Lower lobe of right lung (tissue), 2 donors: ENCODE measurements around the gene SORCS1. TPM values are rescaled to one million over a fixed set of nuclear protein-coding genes. Genes with fewer than 3 reads are reported as not detected.
A peak's percentile ranks its signal among the peaks of the same experiment; 100 is the strongest.

Experiments used
- ATAC-seq, 2 donors: fragments of 200-7000 bp; cut with Tn5 transposase; one replicate each; pipeline ENCODE4 v1.9.1; 2020 to 2022; ENCODE audit warnings: mild to moderate bottlenecking in 2 of 2, moderate library complexity in 2 of 2
- DNase-seq: peaks from one replicate; pipeline ENCODE4 v3.0.0-alpha.2; 2020
- H3K27ac ChIP-seq: fragments of 200-600 bp; one replicate; pipeline ENCODE4 v1.8.0; 2022
- H3K27me3 ChIP-seq: fragments of 200-600 bp; one replicate; pipeline ENCODE4 v1.8.0; 2022; ENCODE audit warnings: low read depth
- H3K36me3 ChIP-seq: fragments of 200-600 bp; one replicate; pipeline ENCODE4 v1.8.0; 2022; ENCODE audit warnings: mild to moderate bottlenecking
- H3K4me1 ChIP-seq: fragments of 200-600 bp; one replicate; pipeline ENCODE4 v1.8.0; 2022
- H3K4me3 ChIP-seq: fragments of 200-600 bp; one replicate; pipeline ENCODE4 v1.8.0; 2022; ENCODE audit warnings: mild to moderate bottlenecking
- H3K9me3 ChIP-seq: fragments of 200-600 bp; one replicate; pipeline ENCODE4 v1.8.0; 2022
- CTCF ChIP-seq: fragments of 200-600 bp; IDR thresholded peaks from one replicate; pipeline ENCODE4 v1.8.0; 2022; ENCODE audit warnings: antibody characterized with exemption, mild to moderate bottlenecking
- intact Hi-C: fragments of 100-400 bp; cut with DNase I; formaldehyde crosslinking; loops from one replicate; pipeline ENCODE4 v1.11.0; 2022
- total RNA-seq: library from RNA; stranded (reverse); fragmentation: NEBNext Ultra II Directional; extraction: Animal tissue kit (Norgen Biotek cat#: 25700); gene quantifications from one replicate; pipeline ENCODE4 v1.2.1, GENCODE V29; 2021
- donor health status: DM: no; HTN: yes; CAD: no; lungs with severe emphysema.

The SORCS1 gene
- total RNA-seq, 1 donor from 2014 or later, result 0.15 TPM

GRCh38 chr10:106999118-106999707 is 165.3 kb downstream of the SORCS1 start:
- Histone ChIP-seq H3K4me3 (no peak overlapping the region), H3K4me1 (no peaks in the 10 kb centered on the region), H3K9me3 (no peaks in the 10 kb centered on the region), H3K27ac (no peak overlapping the region), H3K36me3 (no peaks in the 10 kb centered on the region), H3K27me3 (no peaks in the 10 kb centered on the region)
- TF ChIP-seq CTCF, result no peak
- intact Hi-C loops, result no loop called here
- ATAC-seq, result no peak
- DNase-seq, result no peak

GRCh38 chr10:106997721-106998120 is 166.8 kb downstream of the SORCS1 start:
- DNase-seq, result peak; percentile 58
- Histone ChIP-seq H3K4me3 (no peak overlapping the region), H3K27me3 (no peaks in the 10 kb centered on the region), H3K9me3 (no peaks in the 10 kb centered on the region), H3K36me3 (no peaks in the 10 kb centered on the region), H3K4me1 (no peaks in the 10 kb centered on the region), H3K27ac (no peak overlapping the region)
- intact Hi-C loops, result no loop called here
- peak; percentile 64 to 87 for ATAC-seq
- TF ChIP-seq CTCF, result no peak

- intact Hi-C loops, result no loop called here
- TF ChIP-seq CTCF, result no peak
- no peak overlapping the region for H3K27ac ChIP-seq
- H3K4me3 ChIP-seq, result no peak overlapping the region
- ATAC-seq, result no peak
- no peaks in the 10 kb centered on the region for H3K27me3 ChIP-seq
- H3K4me1 ChIP-seq, result no peaks in the 10 kb centered on the region
- H3K9me3 ChIP-seq, result no peaks in the 10 kb centered on the region
- no peaks in the 10 kb centered on the region for H3K36me3 ChIP-seq
- DNase-seq, result no peak
Measured at GRCh38 chr10:106996510-106996909, 168.0 kb downstream of the SORCS1 start.

- Histone ChIP-seq H3K36me3 (no peaks in the 10 kb centered on the region), H3K9me3 (no peaks in the 10 kb centered on the region), H3K27ac (no peak overlapping the region), H3K4me3 (no peak overlapping the region), H3K4me1 (no peaks in the 10 kb centered on the region), H3K27me3 (no peaks in the 10 kb centered on the region)
- DNase-seq, result no peak
- peak in 1 of 2 donors; percentile 49 for ATAC-seq
- TF ChIP-seq CTCF, result no peak
- intact Hi-C loops, result no loop called here
Measured at GRCh38 chr10:106992055-106992454, 172.5 kb downstream of the SORCS1 start.

- Histone ChIP-seq H3K27me3 (no peaks in the 10 kb centered on the region), H3K4me1 (no peaks in the 10 kb centered on the region), H3K4me3 (no peak overlapping the region), H3K9me3 (no peaks in the 10 kb centered on the region), H3K36me3 (no peaks in the 10 kb centered on the region), H3K27ac (no peak overlapping the region)
- no peak for ATAC-seq
- no peak for TF ChIP-seq CTCF
- DNase-seq, result no peak
- intact Hi-C loops, result no loop called here
Measured at GRCh38 chr10:106991091-106991490, 173.4 kb downstream of the SORCS1 start.

- DNase-seq, result no peak
- no peak for ATAC-seq
- TF ChIP-seq CTCF, result no peak
- Histone ChIP-seq H3K9me3 (no peaks in the 10 kb centered on the region), H3K27me3 (no peaks in the 10 kb centered on the region), H3K4me1 (no peaks in the 10 kb centered on the region), H3K36me3 (no peaks in the 10 kb centered on the region), H3K27ac (no peak overlapping the region), H3K4me3 (no peak overlapping the region)
- intact Hi-C loops, result no loop called here
Measured at GRCh38 chr10:106987362-106987761, 177.1 kb downstream of the SORCS1 start.
